Testis (tissue), 3 donors: ENCODE data around the gene LRMDA. TPM values are rescaled to one million over a fixed set of nuclear protein-coding genes. Genes with fewer than 3 reads are reported as not detected.

Experiments used
- DNase-seq: peaks from one replicate; pipeline ENCODE4 v3.0.0-alpha.2; 2019
- H3K27ac ChIP-seq, 2 donors: fragments of 200-600 bp; sonication (generic); one replicate each; pipeline ENCODE4 v1.5.1; 2019
- H3K27me3 ChIP-seq: fragments of 200-600 bp; sonication (generic); one replicate; pipeline ENCODE4 v1.5.1; 2019
- H3K36me3 ChIP-seq: fragments of 200-600 bp; sonication (generic); one replicate; pipeline ENCODE4 v1.5.1; 2017; ENCODE audit warnings: low read depth; ENCODE audit errors: missing control alignments
- H3K4me1 ChIP-seq: fragments of 200-600 bp; sonication (generic); one replicate; pipeline ENCODE4 v1.5.1; 2019
- H3K4me3 ChIP-seq, 2 donors: fragments of 200-600 bp; sonication (generic); one replicate each; pipeline ENCODE4 v1.5.1; 2017 to 2019
- H3K9me3 ChIP-seq: fragments of 200-600 bp; sonication (generic); one replicate; pipeline ENCODE4 v1.5.1; 2017
- POLR2A ChIP-seq: fragments of 450-650 bp; IDR thresholded peaks from one replicate; pipeline ENCODE4 v1.6.1; 2017; ENCODE audit warnings: antibody characterized with exemption, mild to moderate bottlenecking, moderate library complexity
- WGBS, 2 donors: methylation state at CpG; one replicate each; pipeline ENCODE4 v1.1.5; 2018; 5-methylcytosine and 5-hydroxymethylcytosine counted together
- intact Hi-C: fragments of 100-400 bp; cut with DNase I; formaldehyde crosslinking; loops from one replicate; pipeline ENCODE4 v1.15.1; 2023; ENCODE audit warnings: low total_unique reads
- polyA plus RNA-seq: library from polyadenylated mRNA; stranded (reverse); fragments of 350-450 nt; fragmentation: Illumina TruSeq; extraction: RNeasy Lipid Tissue Mini Kit (QIAGEN cat#74804); gene quantifications from one replicate; pipeline ENCODE4 v1.2.3, GENCODE V29; 2014; ENCODE audit warnings: low read depth, low replicate concordance; ENCODE audit not compliant: insufficient read depth
- total RNA-seq, 2 donors: library from RNA; depleted of rRNA; stranded (reverse); fragments of >200 nt; gene quantifications; one replicate each; pipeline ENCODE4 v1.2.3, GENCODE V29; 2016
- TF ChIP-seq, protein P1 (sequence below), 3 experiments: fragments of 450-650 bp in 2 of 3; fragments of 200-600 bp in 1 of 3; sonication (generic) in 1 of 3; IDR thresholded peaks; one replicate each; pipeline ENCODE4 v1.5.1; 2016 to 2019; ENCODE audit warnings: antibody characterized with exemption in 3 of 3, mild to moderate bottlenecking in 2 of 3, moderate library complexity in 1 of 3

Gene LRMDA
- total and polyA plus RNA-seq, 3 donors from 2014 or later, result 7.6 to 13.8 (median 10.6) TPM

DNA sequence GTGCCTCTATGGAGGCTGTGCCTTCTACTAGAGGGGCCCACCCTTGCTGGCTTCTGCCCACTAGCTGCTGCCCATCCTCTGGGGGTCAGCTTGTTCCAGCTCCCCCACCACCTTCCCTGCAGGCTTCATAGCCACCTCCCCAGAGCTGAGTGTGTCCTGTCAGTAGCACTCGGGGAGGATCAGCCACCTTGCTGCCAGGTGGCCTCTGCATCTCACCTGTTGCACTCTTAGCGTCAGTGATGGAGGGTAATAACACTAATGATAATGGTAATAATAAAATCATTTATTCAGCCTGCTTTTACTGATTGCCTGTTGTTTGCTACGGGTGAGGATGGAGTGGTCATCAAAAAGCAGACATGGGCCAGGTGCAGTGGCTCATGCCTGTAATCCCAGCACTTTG lies 377.6 kb downstream of the LRMDA start:
- DNase-seq, result no peak
- no peaks in the 10 kb centered on the region for H3K27me3 ChIP-seq
- no peak overlapping the region for H3K4me3 ChIP-seq
- no peaks in the 10 kb centered on the region for H3K4me1 ChIP-seq
- H3K27ac ChIP-seq, result no peak overlapping the region
- intact Hi-C loops, result no loop called here
- H3K9me3 ChIP-seq, result no peaks in the 10 kb centered on the region
- no peak for TF ChIP-seq POLR2A
- TF ChIP-seq, protein P1, sequence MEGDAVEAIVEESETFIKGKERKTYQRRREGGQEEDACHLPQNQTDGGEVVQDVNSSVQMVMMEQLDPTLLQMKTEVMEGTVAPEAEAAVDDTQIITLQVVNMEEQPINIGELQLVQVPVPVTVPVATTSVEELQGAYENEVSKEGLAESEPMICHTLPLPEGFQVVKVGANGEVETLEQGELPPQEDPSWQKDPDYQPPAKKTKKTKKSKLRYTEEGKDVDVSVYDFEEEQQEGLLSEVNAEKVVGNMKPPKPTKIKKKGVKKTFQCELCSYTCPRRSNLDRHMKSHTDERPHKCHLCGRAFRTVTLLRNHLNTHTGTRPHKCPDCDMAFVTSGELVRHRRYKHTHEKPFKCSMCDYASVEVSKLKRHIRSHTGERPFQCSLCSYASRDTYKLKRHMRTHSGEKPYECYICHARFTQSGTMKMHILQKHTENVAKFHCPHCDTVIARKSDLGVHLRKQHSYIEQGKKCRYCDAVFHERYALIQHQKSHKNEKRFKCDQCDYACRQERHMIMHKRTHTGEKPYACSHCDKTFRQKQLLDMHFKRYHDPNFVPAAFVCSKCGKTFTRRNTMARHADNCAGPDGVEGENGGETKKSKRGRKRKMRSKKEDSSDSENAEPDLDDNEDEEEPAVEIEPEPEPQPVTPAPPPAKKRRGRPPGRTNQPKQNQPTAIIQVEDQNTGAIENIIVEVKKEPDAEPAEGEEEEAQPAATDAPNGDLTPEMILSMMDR (IDR thresholded peaks at IDR 0.05), result no peak
- 93 to 96% methylated on average over 3 of the region's 3 CpGs for WGBS, 2 donors
- no peaks in the 10 kb centered on the region for H3K36me3 ChIP-seq

DNA sequence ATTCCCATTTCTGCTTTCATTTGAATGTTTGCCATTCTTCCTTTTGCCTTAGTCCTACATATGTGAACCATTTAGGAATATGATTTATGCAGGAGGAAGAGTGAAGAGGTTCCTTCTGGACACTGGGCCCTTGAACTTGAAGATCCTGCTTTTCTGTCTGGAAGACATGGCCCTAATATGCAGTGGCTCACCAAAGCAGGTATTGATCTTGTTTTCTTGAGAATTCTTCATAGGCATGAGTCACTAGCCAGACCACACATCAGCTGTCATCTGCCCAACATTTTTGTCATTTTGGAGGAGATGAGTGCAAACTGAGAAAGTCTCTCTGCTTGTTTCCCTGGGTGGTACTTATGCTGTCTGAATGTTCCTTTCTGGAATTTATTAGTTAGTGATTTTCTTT lies 382.6 kb downstream of the LRMDA start:
- no peaks in the 10 kb centered on the region for H3K27me3 ChIP-seq
- peaks cover 7% of the 10 kb centered on the region for H3K4me1 ChIP-seq
- no peak overlapping the region for H3K4me3 ChIP-seq
- no peaks in the 10 kb centered on the region for H3K36me3 ChIP-seq
- H3K9me3 ChIP-seq, result no peaks in the 10 kb centered on the region
- no peak for DNase-seq
- H3K27ac ChIP-seq, result no peak overlapping the region
- intact Hi-C loops, result no loop called here
- TF ChIP-seq POLR2A, result no peak
- TF ChIP-seq, protein P1 (IDR thresholded peaks at IDR 0.05), result no peak

DNA sequence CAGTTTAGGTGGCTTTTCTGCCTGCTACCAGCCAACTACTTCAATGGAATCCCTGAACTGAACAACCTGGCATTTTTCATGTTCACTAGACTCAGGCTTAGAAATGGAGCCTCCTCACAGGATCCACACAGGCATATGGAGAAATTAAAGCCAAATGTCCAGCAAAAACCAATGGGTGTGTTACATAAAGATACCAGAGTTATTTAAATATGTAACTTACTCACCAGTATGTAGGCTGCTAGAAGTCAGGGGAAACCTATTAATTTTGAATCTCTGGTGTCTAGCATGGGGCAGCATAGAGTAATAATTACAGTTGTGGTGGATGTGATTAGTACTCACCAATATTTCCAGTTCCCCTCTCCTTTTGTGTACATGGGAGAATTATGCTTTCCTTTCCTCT lies 383.6 kb downstream of the LRMDA start:
- no peaks in the 10 kb centered on the region for H3K36me3 ChIP-seq
- H3K4me1 ChIP-seq, result peaks cover 7% of the 10 kb centered on the region
- no peaks in the 10 kb centered on the region for H3K27me3 ChIP-seq
- H3K27ac ChIP-seq, result no peak overlapping the region
- no peak for TF ChIP-seq POLR2A
- TF ChIP-seq, protein P1 (IDR thresholded peaks at IDR 0.05), result no peak
- no peaks in the 10 kb centered on the region for H3K9me3 ChIP-seq
- no peak for DNase-seq
- H3K4me3 ChIP-seq, result no peak overlapping the region
- intact Hi-C loops, result no loop called here

DNA sequence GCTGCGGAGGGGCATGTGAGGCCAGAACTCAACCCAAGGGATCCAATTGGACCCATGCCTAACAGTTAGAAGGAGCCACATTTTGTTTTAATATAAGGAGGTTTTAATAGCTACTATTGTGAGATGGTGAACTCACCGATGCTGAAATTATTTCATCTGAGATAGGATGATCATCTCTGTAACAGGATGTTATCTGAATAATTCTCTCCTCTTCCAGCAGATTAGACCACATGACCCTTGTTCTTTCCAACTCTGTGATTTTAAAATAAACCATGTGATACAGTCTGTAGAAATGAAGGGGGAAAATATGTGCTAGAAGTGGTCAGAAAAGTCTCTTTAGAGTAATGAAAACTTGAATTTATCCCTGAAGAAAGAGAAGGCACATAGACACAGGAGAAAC lies 385.8 kb downstream of the LRMDA start:
- no peaks in the 10 kb centered on the region for H3K36me3 ChIP-seq
- H3K9me3 ChIP-seq, result no peaks in the 10 kb centered on the region
- intact Hi-C loops, result no loop called here
- no peak for DNase-seq
- TF ChIP-seq, protein P1 (IDR thresholded peaks at IDR 0.05), result no peak
- no peak for TF ChIP-seq POLR2A
- WGBS, 2 donors, result 52 to 76% methylated on average over 2 of the region's 2 CpGs
- H3K4me1 ChIP-seq, result peaks cover 7% of the 10 kb centered on the region
- H3K27ac ChIP-seq, result no peak overlapping the region
- H3K4me3 ChIP-seq, result no peak overlapping the region
- no peaks in the 10 kb centered on the region for H3K27me3 ChIP-seq

DNA sequence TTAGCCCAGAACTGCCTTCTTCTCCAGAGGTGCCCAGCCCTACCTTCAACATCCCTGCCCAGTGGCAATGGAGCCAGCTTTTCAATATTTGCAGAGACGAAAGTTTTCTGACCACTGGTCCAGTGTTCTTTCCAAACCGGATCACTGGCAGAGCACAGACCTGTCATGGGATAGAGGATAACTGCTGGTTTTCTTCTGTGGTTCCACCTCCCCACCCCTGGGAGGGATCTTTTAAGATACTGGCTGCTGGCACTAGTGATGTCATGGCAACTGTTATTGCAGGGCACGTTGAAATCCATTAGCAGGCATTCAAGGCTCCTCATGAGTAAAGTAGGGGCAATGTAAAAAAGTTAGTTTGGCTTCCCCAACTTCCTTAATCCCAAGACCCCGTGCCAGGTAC lies 387.1 kb downstream of the LRMDA start:
- WGBS, 2 donors, result 83 to 90% methylated on average over 4 of the region's 4 CpGs
- intact Hi-C loops, result no loop called here
- DNase-seq, result no peak
- H3K27me3 ChIP-seq, result no peaks in the 10 kb centered on the region
- no peaks in the 10 kb centered on the region for H3K36me3 ChIP-seq
- peaks cover 7% of the 10 kb centered on the region for H3K4me1 ChIP-seq
- no peak overlapping the region for H3K4me3 ChIP-seq
- no peak for TF ChIP-seq POLR2A
- TF ChIP-seq, protein P1 (IDR thresholded peaks at IDR 0.05), result no peak
- no peaks in the 10 kb centered on the region for H3K9me3 ChIP-seq
- no peak overlapping the region for H3K27ac ChIP-seq
